Gastrocnemius medialis (tissue), 4 donors: ENCODE measurements around the gene FAM241A. TPM values are rescaled to one million over a fixed set of nuclear protein-coding genes. Genes with fewer than 3 reads are reported as not detected.

Experiments
- ATAC-seq, 2 donors: fragments of 150-250 bp; one replicate each; pipeline ENCODE4 v1.9.1; 2016
- DNase-seq, 2 donors: peaks; one replicate each; pipeline ENCODE4 v3.0.0-alpha.2; 2019
- H3K27ac ChIP-seq, 4 donors: fragments of 200-600 bp; sonication (generic); 1 replicate in 1 of 4; 2 replicates in 3 of 4; pipeline ENCODE4 v1.5.1; 2016 to 2018; ENCODE audit warnings: mild to moderate bottlenecking in 2 of 4, moderate library complexity in 1 of 4
- H3K27me3 ChIP-seq, 3 donors: fragments of 200-600 bp; sonication (generic) in 2 of 3; 1 replicate in 1 of 3; 2 replicates in 2 of 3; pipeline versions ENCODE4 v1.5.1 to v1.6.0; 2016 to 2019; ENCODE audit warnings: mild to moderate bottlenecking in 1 of 3, moderate library complexity in 1 of 3
- H3K36me3 ChIP-seq, 2 donors: fragments of 200-600 bp; sonication (generic) in 1 of 2; one replicate each; pipeline ENCODE4 v1.5.1; 2017 to 2018
- H3K4me1 ChIP-seq, 2 donors: fragments of 200-600 bp; sonication (generic) in 1 of 2; one replicate each; pipeline ENCODE4 v1.5.1; 2016 to 2017; ENCODE audit warnings: mild to moderate bottlenecking in 2 of 2
- H3K4me3 ChIP-seq, 4 donors: fragments of 200-600 bp; sonication (generic) in 3 of 4; 1 replicate in 1 of 4; 2 replicates in 3 of 4; pipeline ENCODE4 v1.5.1; 2016 to 2019; ENCODE audit warnings: mild to moderate bottlenecking in 2 of 4
- H3K9me3 ChIP-seq, 3 donors: fragments of 200-600 bp; sonication (generic) in 2 of 3; 1 replicate in 1 of 3; 2 replicates in 2 of 3; pipeline ENCODE4 v1.5.1; 2016 to 2019
- POLR2A ChIP-seq, 2 donors: fragments of 450-650 bp; IDR thresholded peaks; one replicate each; pipeline ENCODE4 v1.6.1; 2017; ENCODE audit warnings: antibody characterized with exemption in 2 of 2, mild to moderate bottlenecking in 2 of 2, moderate library complexity in 2 of 2
- in situ Hi-C, 4 donors: fragments of 200-750 bp; cut with MboI; loops; one replicate each; pipeline versions ENCODE4 v1.15.0 to v1.8.0; 2017; ENCODE audit warnings: low sequenced_read_pairs in 4 of 4
- intact Hi-C: fragments of 100-400 bp; cut with DNase I; formaldehyde crosslinking; loops from one replicate; pipeline ENCODE4 v1.15.1; 2023; ENCODE audit warnings: low total_unique reads
- total RNA-seq, 4 donors: library from RNA; depleted of rRNA; stranded (reverse); fragments of >200 nt; gene quantifications; one replicate each; pipeline versions ENCODE4 v1.1.0 to v1.2.3, GENCODE V29; 2016
- TF ChIP-seq, protein P1 (sequence below), 5 experiments: fragments of 450-650 bp in 3 of 5; fragments of 200-600 bp in 2 of 5; sonication (generic) in 2 of 5; IDR thresholded peaks in 4 of 5; conservative IDR thresholded peaks in 1 of 5; 1 replicate in 4 of 5; 2 replicates in 1 of 5; pipeline ENCODE4 v1.5.1; 2016 to 2019; ENCODE audit warnings: antibody characterized with exemption in 5 of 5, mild to moderate bottlenecking in 3 of 5, moderate library complexity in 3 of 5

FAM241A gene
- total RNA-seq: 1 to 10 TPM; 2.3 to 7.0 (median 3.3) TPM

GRCh38 chr4:112145326-112145789 lies at the start of gene FAM241A:
Gene FAM241A, plus strand, starts transcription at chr4:112145454. Its CDS starts 127 bp downstream, at chr4:112145581.
- peaks cover 5 to 24% of the 10 kb centered on the region in 2 donors for H3K4me1 ChIP-seq
- H3K27me3 ChIP-seq: no peaks in the 10 kb centered on the region
- peak; percentile 84 to 92 for TF ChIP-seq POLR2A (IDR thresholded peaks at IDR 0.05)
- TF ChIP-seq, protein P1, sequence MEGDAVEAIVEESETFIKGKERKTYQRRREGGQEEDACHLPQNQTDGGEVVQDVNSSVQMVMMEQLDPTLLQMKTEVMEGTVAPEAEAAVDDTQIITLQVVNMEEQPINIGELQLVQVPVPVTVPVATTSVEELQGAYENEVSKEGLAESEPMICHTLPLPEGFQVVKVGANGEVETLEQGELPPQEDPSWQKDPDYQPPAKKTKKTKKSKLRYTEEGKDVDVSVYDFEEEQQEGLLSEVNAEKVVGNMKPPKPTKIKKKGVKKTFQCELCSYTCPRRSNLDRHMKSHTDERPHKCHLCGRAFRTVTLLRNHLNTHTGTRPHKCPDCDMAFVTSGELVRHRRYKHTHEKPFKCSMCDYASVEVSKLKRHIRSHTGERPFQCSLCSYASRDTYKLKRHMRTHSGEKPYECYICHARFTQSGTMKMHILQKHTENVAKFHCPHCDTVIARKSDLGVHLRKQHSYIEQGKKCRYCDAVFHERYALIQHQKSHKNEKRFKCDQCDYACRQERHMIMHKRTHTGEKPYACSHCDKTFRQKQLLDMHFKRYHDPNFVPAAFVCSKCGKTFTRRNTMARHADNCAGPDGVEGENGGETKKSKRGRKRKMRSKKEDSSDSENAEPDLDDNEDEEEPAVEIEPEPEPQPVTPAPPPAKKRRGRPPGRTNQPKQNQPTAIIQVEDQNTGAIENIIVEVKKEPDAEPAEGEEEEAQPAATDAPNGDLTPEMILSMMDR (IDR thresholded peaks at IDR 0.05 in 4 of 5, conservative IDR thresholded peaks at IDR 0.05 in 1 of 5): no peak
- no peaks in the 10 kb centered on the region for H3K9me3 ChIP-seq
- ATAC-seq (peak; percentile 88 to 91), DNase-seq (peak; percentile 75 to 81)
- H3K4me3 ChIP-seq: peak within 1 kb of the TSS; percentile 69 to 91 (median 85)
- intact Hi-C loops (loop anchor here (1.0 to 5.0 kb wide), 2 partner anchors 43 to 86 kb away; partner anchors contain the start of gene AP1AR), in situ Hi-C loops (no loop called here)
- no peaks in the 10 kb centered on the region for H3K36me3 ChIP-seq
- H3K27ac ChIP-seq: peak within 1 kb of the TSS; percentile 79 to 86 (median 82)

- no peak for ATAC-seq
- intact Hi-C loops (loop anchor here (5.0 kb wide), 1 partner anchor 223 kb away; no protein-coding TSS in a partner anchor), in situ Hi-C loops (loop anchor here in 2 of 4 donors (5.0 kb wide), 2 partner anchors 133 to 138 kb away; partner anchors contain the start of gene AP1AR (in 1 of the 2))
- no peaks in the 10 kb centered on the region for H3K36me3 ChIP-seq
- no peak overlapping the region for H3K27ac ChIP-seq
- no peak overlapping the region for H3K4me3 ChIP-seq
- H3K4me1 ChIP-seq: no peaks in the 10 kb centered on the region
- TF ChIP-seq, protein P1 (IDR thresholded peaks at IDR 0.05 in 4 of 5, conservative IDR thresholded peaks at IDR 0.05 in 1 of 5): no peak
- no peak for TF ChIP-seq POLR2A (IDR thresholded peaks at IDR 0.05)
- H3K27me3 ChIP-seq: no peaks in the 10 kb centered on the region
- DNase-seq: no peak
- no peaks in the 10 kb centered on the region for H3K9me3 ChIP-seq
Measured at GRCh38 chr4:112098841-112099530, 46.3 kb upstream of the FAM241A start.

DNA sequence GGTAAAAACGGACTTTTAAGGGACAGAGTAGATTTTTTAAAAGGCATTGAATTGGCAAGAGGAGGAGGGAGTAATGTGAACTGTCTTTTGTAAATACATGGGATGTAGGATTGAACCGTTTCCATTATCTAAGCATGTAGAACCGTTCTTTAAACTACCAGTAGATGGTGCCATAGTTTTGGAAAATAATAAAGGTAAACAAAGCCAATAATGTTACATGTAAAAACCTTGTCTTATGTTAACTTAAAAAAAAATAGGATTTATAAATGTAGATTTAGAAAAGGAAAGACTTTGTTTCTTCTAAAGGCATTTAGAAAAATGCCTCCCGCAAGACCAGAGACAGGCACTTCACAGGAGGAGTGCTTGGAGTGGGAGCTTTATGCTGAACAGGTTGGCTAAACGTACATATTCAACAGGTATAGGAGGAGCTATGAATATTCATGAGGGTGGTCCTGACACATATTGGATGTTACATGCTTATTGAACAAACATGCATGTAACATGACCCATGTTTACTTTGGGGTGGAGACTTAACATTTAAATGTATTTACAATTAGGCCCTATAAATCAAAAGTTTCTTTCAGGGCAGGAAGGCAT lies 45.5 kb upstream of the FAM241A start:
- in situ Hi-C loops (loop anchor here (5.0 to 10.0 kb wide), 3 partner anchors 133 to 138 kb away; partner anchors contain the start of gene AP1AR (in 3 of the 4)), intact Hi-C loops (loop anchor here (1.0 to 5.0 kb wide), 3 partner anchors 48 to 223 kb away; partner anchors contain the start of gene FAM241A)
- no peaks in the 10 kb centered on the region for H3K36me3 ChIP-seq

GRCh38 chr4:112102875-112103370 lies 42.3 kb upstream of the FAM241A start:
- DNase-seq: no peak
- in situ Hi-C loops (loop anchor here in 2 of 4 donors (5.0 to 10.0 kb wide), 2 partner anchors 129 to 132 kb away; partner anchors contain the start of gene AP1AR (in 2 of the 2)), intact Hi-C loops (loop anchor here (5.0 kb wide), 1 partner anchor 44 kb away; the partner anchor contains the start of gene FAM241A)
- Histone ChIP-seq H3K9me3 (no peaks in the 10 kb centered on the region), H3K27ac (peak overlapping the region in 1 of 4 donors; percentile 5), H3K36me3 (no peaks in the 10 kb centered on the region), H3K4me1 (no peaks in the 10 kb centered on the region), H3K4me3 (no peak overlapping the region), H3K27me3 (no peaks in the 10 kb centered on the region)
- ATAC-seq: no peak
- TF ChIP-seq POLR2A (IDR thresholded peaks at IDR 0.05): no peak
- TF ChIP-seq, protein P1 (IDR thresholded peaks at IDR 0.05 in 4 of 5, conservative IDR thresholded peaks at IDR 0.05 in 1 of 5): no peak

More for the DNA sequence above, 45.5 kb upstream of the FAM241A start:
- no peaks in the 10 kb centered on the region for H3K4me1 ChIP-seq
- peak; percentile 80 for ATAC-seq
- no peak overlapping the region for H3K27ac ChIP-seq
- H3K4me3 ChIP-seq: no peak overlapping the region
- DNase-seq: no peak
- no peaks in the 10 kb centered on the region for H3K9me3 ChIP-seq
- no peaks in the 10 kb centered on the region for H3K27me3 ChIP-seq
- TF ChIP-seq, protein P1 (IDR thresholded peaks at IDR 0.05 in 4 of 5, conservative IDR thresholded peaks at IDR 0.05 in 1 of 5): peak; percentile 38 to 69 (median 55)
- no peak for TF ChIP-seq POLR2A (IDR thresholded peaks at IDR 0.05)
